Mesenteric fat pad (tissue), 1 donor: ENCODE measurements around the gene CACNA2D4. TPM values are rescaled to one million over a fixed set of nuclear protein-coding genes. Genes with fewer than 3 reads are reported as not detected.

Experiments
- DNase-seq: peaks from one replicate; pipeline ENCODE4 v3.0.0-alpha.2; 2020; ENCODE audit warnings: low spot score
- total RNA-seq: library from RNA; stranded (reverse); fragmentation: NEBNext Ultra II Directional; extraction: Animal tissue kit (Norgen Biotek cat#: 25700); gene quantifications from one replicate; pipeline ENCODE4 v1.2.1, GENCODE V29; 2021
- donor health status: DM: yes; HTN: yes; CAD: no.

CACNA2D4 gene
- total RNA-seq, 1 donor from 2014 or later, result 8.8 TPM

- peak; percentile 30 for DNase-seq
Measured at GRCh38 chr12:1847411-1847810, 71.0 kb downstream of the CACNA2D4 start.

- peak; percentile 83 for DNase-seq
Measured at GRCh38 chr12:1846421-1847405, 71.7 kb downstream of the CACNA2D4 start.

DNA sequence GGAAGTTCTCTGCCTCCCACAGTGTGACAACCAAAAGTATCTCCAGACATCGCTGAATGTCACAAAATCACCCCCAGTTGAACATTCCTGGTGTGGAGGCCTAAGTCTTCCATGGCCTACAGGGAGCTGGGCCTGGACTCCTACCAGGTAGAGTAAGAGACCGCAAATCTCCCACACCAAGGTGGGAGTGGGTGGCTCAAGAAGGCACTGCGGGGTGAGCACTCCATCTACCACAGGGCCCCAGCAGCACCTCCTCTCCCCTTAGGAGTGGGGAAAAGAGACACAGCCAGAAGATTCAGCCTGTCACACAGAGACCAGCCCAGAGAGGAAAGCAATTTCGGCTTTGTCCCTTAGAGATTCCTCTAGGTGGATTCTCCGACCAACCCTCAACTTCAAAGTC, 72.6 kb downstream of the CACNA2D4 start:
- DNase-seq, result no peak

DNA sequence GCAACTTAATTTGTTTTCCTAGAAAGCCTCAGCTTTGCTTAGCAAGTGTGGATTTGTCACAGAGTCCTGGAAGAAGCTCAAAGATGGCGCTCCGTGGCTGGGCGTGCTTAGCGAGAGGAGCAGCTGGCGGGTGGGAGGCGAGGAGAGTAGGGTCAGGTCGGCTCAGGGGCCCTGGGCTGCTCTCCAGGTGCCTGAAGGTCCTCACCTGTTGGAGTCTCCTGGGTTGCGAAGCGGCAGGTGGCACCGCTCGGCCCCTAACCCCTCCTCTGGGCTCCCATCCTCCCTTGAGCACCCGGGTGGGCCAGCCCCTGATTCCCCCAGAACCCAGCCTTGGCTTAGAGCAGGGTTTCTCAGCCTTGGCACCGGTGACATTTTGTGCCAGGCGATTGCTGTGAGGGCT, 73.0 kb downstream of the CACNA2D4 start:
- DNase-seq, result peak; percentile 78

- DNase-seq, result peak; percentile 62
Measured at GRCh38 chr12:1844661-1845409, 73.6 kb downstream of the CACNA2D4 start.

DNA sequence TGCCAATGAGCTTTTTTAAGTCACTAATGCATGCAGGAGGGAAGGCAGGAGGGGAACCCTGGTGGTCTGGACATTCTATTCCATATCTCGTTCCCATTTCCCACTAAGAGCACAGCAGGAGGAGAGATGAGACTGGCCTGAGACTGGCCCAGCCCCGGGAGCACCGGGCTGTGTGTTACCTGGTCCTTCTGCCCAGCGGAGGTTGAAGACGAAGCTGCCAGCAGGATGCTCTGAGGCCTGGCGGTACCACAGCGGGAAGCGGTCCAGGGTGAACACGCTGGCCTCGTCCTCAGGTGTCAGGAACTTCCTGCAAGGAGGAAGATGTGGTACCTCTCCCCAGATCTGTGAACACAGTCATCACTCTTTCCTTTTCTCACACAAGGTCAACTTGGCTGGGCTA, 74.2 kb downstream of the CACNA2D4 start:
- DNase-seq, result peak; percentile 62

GRCh38 chr12:1843641-1844005, 74.8 kb downstream of the CACNA2D4 start:
- peak; percentile 47 for DNase-seq

GRCh38 chr12:1842905-1843640, 75.4 kb downstream of the CACNA2D4 start:
- DNase-seq, result peak; percentile 39

DNA sequence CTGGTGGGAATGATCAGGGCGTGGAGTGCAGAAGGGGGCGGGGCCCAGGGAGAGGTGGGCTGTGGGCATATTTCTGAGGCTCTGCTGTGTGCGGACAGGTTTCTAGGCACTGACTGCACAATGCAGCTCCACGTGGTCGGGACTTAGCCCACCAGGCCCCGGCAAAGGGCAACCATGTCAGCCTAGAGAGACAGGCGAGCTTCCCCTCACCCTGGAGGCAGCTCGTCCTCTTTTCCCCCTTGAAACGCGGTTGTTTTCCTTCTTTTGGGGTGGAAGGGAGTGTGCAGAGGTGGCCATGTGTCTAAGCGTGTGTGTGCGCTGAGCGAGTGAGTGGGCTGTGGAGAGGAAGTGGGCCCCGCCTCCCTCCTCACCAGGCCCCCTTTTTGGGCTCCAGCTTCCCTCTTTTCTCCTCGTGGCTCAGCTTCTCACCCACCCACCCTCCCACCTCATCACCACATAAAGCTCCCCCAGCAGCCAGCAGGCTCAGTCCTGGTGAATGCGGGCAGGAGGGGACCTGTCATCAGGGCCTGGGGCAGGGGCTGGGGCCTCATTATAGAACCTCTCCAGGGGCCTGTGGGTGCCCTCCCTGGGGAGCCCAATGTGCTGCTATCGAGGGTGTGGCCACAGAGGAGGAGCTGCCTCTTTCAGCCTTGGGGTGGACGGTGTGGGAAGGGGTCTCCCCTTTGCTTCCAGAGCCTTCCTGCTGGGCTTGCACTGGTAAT, 76.1 kb downstream of the CACNA2D4 start:
- peak; percentile 81 for DNase-seq

GRCh38 chr12:1841586-1842182, 76.8 kb downstream of the CACNA2D4 start:
- no peak for DNase-seq

- no peak for DNase-seq
Measured at GRCh38 chr12:1840981-1841425, 77.4 kb downstream of the CACNA2D4 start.

GRCh38 chr12:1839956-1840951, 78.2 kb downstream of the CACNA2D4 start:
- DNase-seq, result no peak

- no peak for DNase-seq
Measured at GRCh38 chr12:1839464-1839863, 79.0 kb downstream of the CACNA2D4 start.

- no peak for DNase-seq
Measured at GRCh38 chr12:1838994-1839365, 79.5 kb downstream of the CACNA2D4 start.

GRCh38 chr12:1838205-1838993, 80.1 kb downstream of the CACNA2D4 start:
- no peak for DNase-seq

- DNase-seq, result no peak
Measured at GRCh38 chr12:1837541-1838204, 80.8 kb downstream of the CACNA2D4 start.

DNA sequence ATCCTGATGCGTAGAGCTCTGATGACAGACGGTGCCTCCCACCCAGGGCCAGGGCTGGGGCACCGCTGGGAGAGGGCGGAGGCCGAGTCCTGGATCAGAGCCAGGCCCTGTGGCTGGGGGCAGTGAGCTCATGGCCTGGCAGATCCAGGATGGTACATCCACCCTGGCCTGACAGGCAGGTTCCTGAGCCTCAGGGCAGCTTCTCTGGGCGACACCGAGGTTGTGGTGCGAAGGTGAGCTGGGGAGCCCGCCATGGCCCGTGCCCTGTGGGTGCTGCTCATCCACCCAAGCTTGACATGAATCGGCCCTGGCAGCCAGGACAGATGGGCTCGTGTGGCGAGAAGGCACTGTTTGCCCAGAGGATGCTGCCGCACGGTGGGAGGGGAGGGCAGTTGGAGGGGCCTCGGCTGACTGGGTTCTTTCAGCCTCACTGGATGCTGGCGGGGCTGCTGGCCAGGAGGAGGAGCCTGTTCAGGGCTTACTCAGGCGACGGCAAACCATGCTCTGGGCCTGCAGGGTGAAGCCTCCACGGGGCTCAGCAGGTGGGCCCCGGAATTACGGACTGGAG, 81.5 kb downstream of the CACNA2D4 start:
- no peak for DNase-seq
